GM10248 (cell line): ENCODE data around the gene CDKL5.

Source experiments
- CTCF ChIA-PET: fragments of 300-600 bp; sonication (Branson Sonifier 250); formaldehyde crosslinking; extraction: SDS; loops from one replicate; lab custom pipeline; 2021; ENCODE audit warnings: antibody characterized with exemption; lab: Yijun Ruan, JAX
- POLR2A ChIA-PET: fragments of 350-650 bp; sonication (Branson Sonifier 250); formaldehyde crosslinking; extraction: SDS; loops from one replicate; lab custom pipeline; 2020; ENCODE audit warnings: antibody characterized with exemption; lab: Yijun Ruan, JAX
- DNase-seq: peaks from one replicate; pipeline ENCODE4 v3.0.0; 2012; ENCODE audit errors: extremely low spot score
- CTCF ChIP-seq: IDR thresholded peaks from 2 replicates; pipeline ENCODE4 v1.5.1; 2012; ENCODE audit warnings: mild to moderate bottlenecking, low read depth; ENCODE audit errors: extremely low read depth, missing control alignments, control extremely low read depth

Gene CDKL5

GRCh38 chrX:18406531-18407266 is 18.7 kb upstream of the CDKL5 start:
- CTCF ChIA-PET: interaction anchor here (2.0 kb wide), 1 partner anchor 928 kb away, joined by 5 read pairs; no protein-coding TSS in a partner anchor
- no peak for DNase-seq

GRCh38 chrX:18410038-18410437 is 15.4 kb upstream of the CDKL5 start:
- peak; percentile 52 for TF ChIP-seq CTCF
- ChIA-PET CTCF (interaction anchor here (1.0 to 1.9 kb wide), 10 partner anchors 9 to 924 kb away, joined by 3 to 8 read pairs (median 4); partner anchors contain the start of gene CDKL5), POLR2A (no interaction called here)
- DNase-seq: no peak

More at GRCh38 chrX:18406531-18407266, 18.7 kb upstream of the CDKL5 start:
- POLR2A ChIA-PET: no interaction called here
- TF ChIP-seq CTCF: no peak

- ChIA-PET CTCF (no interaction called here), POLR2A (interaction anchor here (0.6 kb wide), 1 partner anchor 896 kb away, joined by 3 read pairs; no protein-coding TSS in a partner anchor)
- no peak for TF ChIP-seq CTCF
- DNase-seq: no peak
These were observed 10.0 kb upstream of the CDKL5 start for GRCh38 chrX:18415386-18415785.

- POLR2A ChIA-PET: no interaction called here
- no peak for TF ChIP-seq CTCF
- no peak for DNase-seq
- CTCF ChIA-PET: no interaction called here
These were observed 3.1 kb upstream of the CDKL5 start for GRCh38 chrX:18422325-18422724.

- no peak for DNase-seq
- no peak for TF ChIP-seq CTCF
- POLR2A ChIA-PET: no interaction called here
- CTCF ChIA-PET: no interaction called here
These were observed 2.5 kb upstream of the CDKL5 start for GRCh38 chrX:18422886-18423285.

- DNase-seq: peak; percentile 20
- ChIA-PET CTCF (interaction anchor here (0.7 to 2.3 kb wide), 4 partner anchors 10 to 909 kb away, joined by 3 to 7 read pairs (median 3); no protein-coding TSS in a partner anchor), POLR2A (interaction anchor here (0.9 kb wide), 1 partner anchor 459 kb away, joined by 3 read pairs; no protein-coding TSS in a partner anchor)
- no peak for TF ChIP-seq CTCF
These were observed 768 bp upstream of the CDKL5 start for GRCh38 chrX:18424482-18425198.
